ENCODE results near the gene PRKG1.

PRKG1 gene

GRCh38 chr10:51077507-51077906 lies 3.2 kb downstream of the PRKG1 start:
- peaks cover 25% of the 10 kb centered on the region for H3K27me3 ChIP-seq (ENCODE audit: control insufficient read depth, insufficient read depth, low read length)
- H3K9ac ChIP-seq (ENCODE audit: low read depth, low read length): no peak overlapping the region
- no peaks in the 10 kb centered on the region for H3K36me3 ChIP-seq (ENCODE audit: insufficient read depth, low read length)
- no peak overlapping the region for H3K4me3 ChIP-seq (ENCODE audit: low read length)
- no peaks in the 10 kb centered on the region for H3K9me3 ChIP-seq (replicated peaks; ENCODE audit: low read length)
- H3K4me2 ChIP-seq (ENCODE audit: low read length): no peak overlapping the region
- peaks cover 5% of the 10 kb centered on the region for H3K4me1 ChIP-seq (ENCODE audit: control insufficient read depth, insufficient read depth, low read length)

DNA sequence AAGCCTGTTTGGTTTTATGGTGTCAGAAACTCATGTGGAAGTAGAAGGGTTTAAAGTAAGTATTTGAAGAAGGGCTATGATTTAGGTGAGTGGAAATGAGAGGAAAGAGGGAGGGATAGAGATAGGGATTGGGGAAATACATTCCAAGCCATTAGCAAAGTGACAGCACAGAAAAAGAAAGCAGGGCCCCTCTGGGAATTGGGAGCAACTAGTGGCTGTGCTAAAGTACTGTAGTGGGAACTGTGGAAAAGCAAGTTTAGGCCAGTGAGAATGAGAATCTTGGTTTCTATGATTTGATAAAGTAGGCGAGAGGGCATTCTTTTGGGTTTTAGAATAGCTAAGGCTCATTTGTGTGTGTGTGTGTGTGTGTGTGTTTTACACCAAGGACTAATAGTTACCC lies 5.0 kb downstream of the PRKG1 start:
- peaks cover 25% of the 10 kb centered on the region for H3K27me3 ChIP-seq (ENCODE audit: control insufficient read depth, insufficient read depth, low read length)
- H3K36me3 ChIP-seq (ENCODE audit: insufficient read depth, low read length): no peaks in the 10 kb centered on the region
- H3K4me3 ChIP-seq (ENCODE audit: low read length): no peak overlapping the region
- H3K4me2 ChIP-seq (ENCODE audit: low read length): no peak overlapping the region
- no peak overlapping the region for H3K9ac ChIP-seq (ENCODE audit: low read depth, low read length)
- no peaks in the 10 kb centered on the region for H3K4me1 ChIP-seq (ENCODE audit: control insufficient read depth, insufficient read depth, low read length)
- H3K9me3 ChIP-seq (replicated peaks; ENCODE audit: low read length): no peaks in the 10 kb centered on the region

- Histone ChIP-seq H3K4me1 (ENCODE audit: control insufficient read depth, insufficient read depth, low read length) (no peaks in the 10 kb centered on the region), H3K27me3 (ENCODE audit: control insufficient read depth, insufficient read depth, low read length) (peaks cover 24% of the 10 kb centered on the region), H3K36me3 (ENCODE audit: insufficient read depth, low read length) (no peaks in the 10 kb centered on the region), H3K9ac (ENCODE audit: low read depth, low read length) (no peak overlapping the region), H3K4me3 (ENCODE audit: low read length) (no peak overlapping the region), H3K9me3 (replicated peaks; ENCODE audit: low read length) (no peaks in the 10 kb centered on the region), H3K4me2 (ENCODE audit: low read length) (no peak overlapping the region)
Observed at GRCh38 chr10:51079766-51080165, 5.5 kb downstream of the PRKG1 start.

GRCh38 chr10:51080311-51081006 lies 6.2 kb downstream of the PRKG1 start:
- no peaks in the 10 kb centered on the region for H3K4me1 ChIP-seq (ENCODE audit: control insufficient read depth, insufficient read depth, low read length)
- H3K9ac ChIP-seq (ENCODE audit: low read depth, low read length): no peak overlapping the region
- H3K4me2 ChIP-seq (ENCODE audit: low read length): no peak overlapping the region
- no peaks in the 10 kb centered on the region for H3K36me3 ChIP-seq (ENCODE audit: insufficient read depth, low read length)
- peaks cover 17% of the 10 kb centered on the region for H3K27me3 ChIP-seq (ENCODE audit: control insufficient read depth, insufficient read depth, low read length)
- no peaks in the 10 kb centered on the region for H3K9me3 ChIP-seq (replicated peaks; ENCODE audit: low read length)
- H3K4me3 ChIP-seq (ENCODE audit: low read length): no peak overlapping the region

- H3K27me3 ChIP-seq (ENCODE audit: control insufficient read depth, insufficient read depth, low read length): peaks cover 3% of the 10 kb centered on the region
- H3K9ac ChIP-seq (ENCODE audit: low read depth, low read length): no peak overlapping the region
- no peaks in the 10 kb centered on the region for H3K4me1 ChIP-seq (ENCODE audit: control insufficient read depth, insufficient read depth, low read length)
- no peaks in the 10 kb centered on the region for H3K9me3 ChIP-seq (replicated peaks; ENCODE audit: low read length)
- no peak overlapping the region for H3K4me2 ChIP-seq (ENCODE audit: low read length)
- H3K4me3 ChIP-seq (ENCODE audit: low read length): no peak overlapping the region
- H3K36me3 ChIP-seq (ENCODE audit: insufficient read depth, low read length): no peaks in the 10 kb centered on the region
Observed at GRCh38 chr10:51082857-51083256, 8.6 kb downstream of the PRKG1 start.

DNA sequence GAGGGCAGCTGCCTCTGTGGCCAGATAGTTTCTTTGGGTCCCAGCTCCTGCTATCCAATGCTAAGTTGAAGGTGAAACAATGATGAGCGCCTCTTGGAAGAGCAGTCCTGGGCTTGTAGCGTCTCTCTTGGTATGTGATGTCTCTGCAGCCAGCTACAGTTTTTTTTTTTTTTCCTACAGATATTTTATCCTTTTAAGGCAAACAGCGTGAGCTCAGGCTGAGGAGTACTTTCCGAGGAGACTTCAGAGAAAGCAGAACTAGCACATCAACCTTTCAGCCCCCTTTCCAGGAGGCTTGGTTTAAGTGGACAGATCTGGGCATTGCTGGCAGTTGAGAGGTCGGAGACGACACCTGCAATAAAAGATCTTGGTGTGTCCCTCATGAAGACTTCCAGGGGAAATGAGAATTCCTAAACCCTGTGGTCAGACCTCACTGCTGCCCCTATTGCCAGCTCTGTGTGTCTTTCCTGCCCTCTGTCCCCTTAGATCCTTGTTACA lies 9.1 kb downstream of the PRKG1 start:
- Histone ChIP-seq H3K36me3 (ENCODE audit: insufficient read depth, low read length) (no peaks in the 10 kb centered on the region), H3K4me2 (ENCODE audit: low read length) (no peak overlapping the region), H3K9me3 (replicated peaks; ENCODE audit: low read length) (no peaks in the 10 kb centered on the region), H3K4me1 (ENCODE audit: control insufficient read depth, insufficient read depth, low read length) (no peaks in the 10 kb centered on the region), H3K27me3 (ENCODE audit: control insufficient read depth, insufficient read depth, low read length) (peaks cover 3% of the 10 kb centered on the region), H3K4me3 (ENCODE audit: low read length) (no peak overlapping the region), H3K9ac (ENCODE audit: low read depth, low read length) (no peak overlapping the region)

DNA sequence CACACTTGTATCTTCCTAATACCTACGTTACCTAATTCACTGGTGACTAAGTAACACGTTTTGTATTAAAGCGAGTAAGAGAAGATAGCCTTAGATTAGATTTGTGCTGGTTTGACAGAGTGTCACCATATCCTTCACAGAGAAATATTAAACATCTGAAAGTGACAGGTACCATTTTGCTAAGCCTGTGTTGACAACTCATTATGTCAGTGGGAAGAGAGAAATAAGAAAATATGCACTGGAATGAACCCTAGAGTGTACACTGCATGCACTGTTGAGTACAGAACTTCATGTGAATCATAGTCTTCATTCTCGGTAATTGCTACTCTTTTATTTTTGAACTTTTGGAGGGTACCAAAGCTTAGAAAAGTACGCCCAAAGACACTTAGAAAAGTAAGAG lies 10.9 kb downstream of the PRKG1 start:
- Histone ChIP-seq H3K4me2 (ENCODE audit: low read length) (no peak overlapping the region), H3K27me3 (ENCODE audit: control insufficient read depth, insufficient read depth, low read length) (peaks cover 3% of the 10 kb centered on the region), H3K9ac (ENCODE audit: low read depth, low read length) (no peak overlapping the region), H3K4me1 (ENCODE audit: control insufficient read depth, insufficient read depth, low read length) (peaks cover 1% of the 10 kb centered on the region), H3K9me3 (replicated peaks; ENCODE audit: low read length) (no peaks in the 10 kb centered on the region), H3K36me3 (ENCODE audit: insufficient read depth, low read length) (no peaks in the 10 kb centered on the region), H3K4me3 (ENCODE audit: low read length) (no peak overlapping the region)

DNA sequence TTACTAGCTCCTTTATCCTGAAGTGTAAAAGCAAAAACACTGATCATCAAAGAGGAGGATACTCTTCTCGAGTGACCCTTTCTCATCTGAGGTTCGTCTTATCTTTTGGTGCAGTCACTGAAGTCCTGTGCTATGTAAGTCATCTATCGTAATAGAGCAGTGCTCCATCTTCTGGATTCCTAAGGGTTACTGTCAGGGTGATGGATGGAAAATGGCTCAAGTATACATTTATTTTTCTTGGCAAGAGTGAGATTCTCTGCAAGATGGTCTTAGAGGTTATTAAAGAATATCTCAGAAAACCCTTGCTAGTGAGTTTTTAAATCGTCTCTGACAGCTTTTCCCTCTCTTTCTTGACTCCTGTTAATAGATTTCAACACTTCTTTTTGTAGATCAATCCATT lies 12.4 kb downstream of the PRKG1 start:
- no peak overlapping the region for H3K4me2 ChIP-seq (ENCODE audit: low read length)
- no peaks in the 10 kb centered on the region for H3K9me3 ChIP-seq (replicated peaks; ENCODE audit: low read length)
- peaks cover 4% of the 10 kb centered on the region for H3K4me1 ChIP-seq (ENCODE audit: control insufficient read depth, insufficient read depth, low read length)
- no peak overlapping the region for H3K4me3 ChIP-seq (ENCODE audit: low read length)
- H3K36me3 ChIP-seq (ENCODE audit: insufficient read depth, low read length): no peaks in the 10 kb centered on the region
- H3K9ac ChIP-seq (ENCODE audit: low read depth, low read length): no peak overlapping the region
- H3K27me3 ChIP-seq (ENCODE audit: control insufficient read depth, insufficient read depth, low read length): no peaks in the 10 kb centered on the region

- Histone ChIP-seq H3K4me2 (ENCODE audit: low read length) (no peak overlapping the region), H3K9me3 (replicated peaks; ENCODE audit: low read length) (no peaks in the 10 kb centered on the region), H3K4me1 (ENCODE audit: control insufficient read depth, insufficient read depth, low read length) (peaks cover 4% of the 10 kb centered on the region), H3K36me3 (ENCODE audit: insufficient read depth, low read length) (no peaks in the 10 kb centered on the region), H3K27me3 (ENCODE audit: control insufficient read depth, insufficient read depth, low read length) (no peaks in the 10 kb centered on the region), H3K9ac (ENCODE audit: low read depth, low read length) (no peak overlapping the region), H3K4me3 (ENCODE audit: low read length) (no peak overlapping the region)
Observed at GRCh38 chr10:51087114-51087513, 12.8 kb downstream of the PRKG1 start.

- Histone ChIP-seq H3K4me2 (ENCODE audit: low read length) (no peak overlapping the region), H3K9me3 (replicated peaks; ENCODE audit: low read length) (no peaks in the 10 kb centered on the region), H3K9ac (ENCODE audit: low read depth, low read length) (no peak overlapping the region), H3K4me1 (ENCODE audit: control insufficient read depth, insufficient read depth, low read length) (peaks cover 4% of the 10 kb centered on the region), H3K36me3 (ENCODE audit: insufficient read depth, low read length) (no peaks in the 10 kb centered on the region), H3K27me3 (ENCODE audit: control insufficient read depth, insufficient read depth, low read length) (no peaks in the 10 kb centered on the region), H3K4me3 (ENCODE audit: low read length) (no peak overlapping the region)
Observed at GRCh38 chr10:51090190-51090589, 15.9 kb downstream of the PRKG1 start.

DNA sequence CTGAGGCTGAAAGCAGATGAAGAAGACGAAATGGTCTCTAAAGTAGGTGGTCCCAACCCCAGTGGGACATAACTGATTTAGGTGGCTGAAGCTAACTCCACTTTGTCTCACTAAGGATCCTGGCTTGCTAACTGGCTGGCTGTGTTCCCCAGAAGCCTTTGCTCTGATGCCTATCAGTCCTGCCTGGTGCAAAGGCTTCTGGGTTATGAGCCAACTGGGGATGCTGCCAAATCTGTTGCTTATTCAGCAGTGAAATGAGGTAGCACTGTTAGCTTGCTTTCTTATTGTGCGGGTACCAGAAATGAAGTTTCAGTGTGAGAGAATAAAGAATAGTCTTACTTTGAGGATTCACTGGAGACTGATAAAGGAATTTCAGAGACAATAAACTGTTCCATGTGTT lies 18.1 kb downstream of the PRKG1 start:
- Histone ChIP-seq H3K9me3 (replicated peaks; ENCODE audit: low read length) (no peaks in the 10 kb centered on the region), H3K9ac (ENCODE audit: low read depth, low read length) (no peak overlapping the region), H3K36me3 (ENCODE audit: insufficient read depth, low read length) (no peaks in the 10 kb centered on the region), H3K4me1 (ENCODE audit: control insufficient read depth, insufficient read depth, low read length) (peaks cover 4% of the 10 kb centered on the region), H3K27me3 (ENCODE audit: control insufficient read depth, insufficient read depth, low read length) (no peaks in the 10 kb centered on the region), H3K4me2 (ENCODE audit: low read length) (no peak overlapping the region), H3K4me3 (ENCODE audit: low read length) (no peak overlapping the region)

DNA sequence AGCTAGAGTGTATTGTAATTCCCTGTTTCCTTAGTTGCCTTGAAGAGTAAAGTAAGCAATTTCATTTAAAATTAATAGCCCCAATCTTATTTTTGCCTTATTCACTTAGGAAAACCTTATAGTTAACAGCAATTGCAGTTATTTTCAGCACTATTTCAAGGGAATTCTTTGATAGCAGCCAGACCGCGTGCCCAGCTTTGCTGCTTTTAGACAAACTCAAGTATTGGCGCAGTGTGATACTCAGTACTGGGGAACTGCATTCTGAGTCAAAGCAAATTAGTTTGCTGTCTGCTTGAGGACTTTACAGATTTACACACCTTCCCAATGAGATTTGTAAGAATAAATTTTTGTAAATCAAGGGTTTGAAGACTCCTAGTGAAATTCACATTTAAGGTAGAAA lies 21.2 kb downstream of the PRKG1 start:
- Histone ChIP-seq H3K27me3 (ENCODE audit: control insufficient read depth, insufficient read depth, low read length) (no peaks in the 10 kb centered on the region), H3K4me3 (ENCODE audit: low read length) (no peak overlapping the region), H3K36me3 (ENCODE audit: insufficient read depth, low read length) (no peaks in the 10 kb centered on the region), H3K4me1 (ENCODE audit: control insufficient read depth, insufficient read depth, low read length) (peaks cover under 1% of the 10 kb centered on the region), H3K9ac (ENCODE audit: low read depth, low read length) (no peak overlapping the region), H3K4me2 (ENCODE audit: low read length) (no peak overlapping the region), H3K9me3 (replicated peaks; ENCODE audit: low read length) (no peaks in the 10 kb centered on the region)

Data from skeletal muscle satellite cell (primary cell).